HEK293 (cell line): ENCODE measurements around the gene ANAPC16.

ENCODE experiments used
- GLIS2 ChIP-seq: fragments of 450-650 bp; formaldehyde crosslinking; IDR thresholded peaks from 2 replicates; pipeline ENCODE4 v1.5.1; 2016; ENCODE audit warnings: missing biosample characterization, missing genetic modification characterization
- PBX3 ChIP-seq: sonication (generic); formaldehyde crosslinking; IDR thresholded peaks from 2 replicates; pipeline ENCODE4 v1.8.1; 2022; ENCODE audit warnings: mild to moderate bottlenecking, moderate library complexity, missing genetic modification reagents
- SCRT2 ChIP-seq: fragments of 450-650 bp; formaldehyde crosslinking; IDR thresholded peaks from 2 replicates; pipeline ENCODE4 v1.5.1; 2016; ENCODE audit warnings: missing biosample characterization, missing genetic modification characterization
- ZEB2 ChIP-seq: fragments of 450-650 bp; formaldehyde crosslinking; IDR thresholded peaks from 2 replicates; pipeline ENCODE4 v1.5.1; 2016; ENCODE audit warnings: missing biosample characterization, missing genetic modification characterization
- ZNF114 ChIP-seq: fragments of 450-650 bp; formaldehyde crosslinking; IDR thresholded peaks from 2 replicates; pipeline ENCODE4 v1.5.0; 2017; ENCODE audit warnings: missing biosample characterization, missing genetic modification characterization
- ZNF138 ChIP-seq: fragments of 450-650 bp; formaldehyde crosslinking; IDR thresholded peaks from 2 replicates; pipeline ENCODE4 v1.5.1; 2016; ENCODE audit warnings: missing biosample characterization, missing genetic modification characterization, borderline replicate concordance
- ZNF146 ChIP-seq: fragments of 450-650 bp; formaldehyde crosslinking; IDR thresholded peaks from 2 replicates; pipeline ENCODE4 v1.5.1; 2016; ENCODE audit warnings: missing biosample characterization, missing genetic modification characterization
- ZNF155 ChIP-seq: fragments of 450-650 bp; formaldehyde crosslinking; IDR thresholded peaks from 2 replicates; pipeline ENCODE4 v1.5.1; 2016; ENCODE audit warnings: missing biosample characterization, missing genetic modification characterization
- ZNF184 ChIP-seq: fragments of 450-650 bp; IDR thresholded peaks from 2 replicates; pipeline ENCODE4 v1.5.1; 2018; ENCODE audit warnings: missing biosample characterization, mild to moderate bottlenecking, missing genetic modification characterization
- ZNF202 ChIP-seq: fragments of 450-650 bp; formaldehyde crosslinking; IDR thresholded peaks from 2 replicates; pipeline ENCODE4 v1.5.1; 2016; ENCODE audit warnings: missing biosample characterization, missing genetic modification characterization, borderline replicate concordance
- ZNF214 ChIP-seq: fragments of 450-650 bp; formaldehyde crosslinking; IDR thresholded peaks from 2 replicates; pipeline ENCODE4 v1.5.1; 2017; ENCODE audit warnings: missing biosample characterization, mild to moderate bottlenecking, missing genetic modification characterization, borderline replicate concordance
- ZNF239 ChIP-seq: fragments of 450-650 bp; formaldehyde crosslinking; IDR thresholded peaks from 2 replicates; pipeline ENCODE4 v1.5.1; 2016; ENCODE audit warnings: missing biosample characterization, missing genetic modification characterization
- ZNF280C ChIP-seq: fragments of 450-650 bp; formaldehyde crosslinking; IDR thresholded peaks from 2 replicates; pipeline ENCODE4 v1.5.1; 2016; ENCODE audit warnings: missing biosample characterization, missing genetic modification characterization
- ZNF292 ChIP-seq: fragments of 450-650 bp; formaldehyde crosslinking; IDR thresholded peaks from 2 replicates; pipeline ENCODE4 v1.5.1; 2016; ENCODE audit warnings: low read depth, missing biosample characterization, missing genetic modification characterization, borderline replicate concordance
- ZNF335 ChIP-seq: fragments of 450-650 bp; formaldehyde crosslinking; conservative IDR thresholded peaks from 2 replicates; pipeline ENCODE4 v1.5.1; 2016; ENCODE audit warnings: missing biosample characterization, missing genetic modification characterization
- ZNF37A ChIP-seq: fragments of 450-650 bp; IDR thresholded peaks from 2 replicates; pipeline ENCODE4 v1.5.1; 2018; ENCODE audit warnings: missing biosample characterization, missing genetic modification characterization
- ZNF394 ChIP-seq: fragments of 450-650 bp; formaldehyde crosslinking; IDR thresholded peaks from 2 replicates; pipeline ENCODE4 v1.5.1; 2016; ENCODE audit warnings: missing biosample characterization, missing genetic modification characterization, mild to moderate bottlenecking, moderate library complexity, borderline replicate concordance
- ZNF416 ChIP-seq: fragments of 450-650 bp; formaldehyde crosslinking; IDR thresholded peaks from 2 replicates; pipeline ENCODE4 v1.5.1; 2016; ENCODE audit warnings: missing biosample characterization, missing genetic modification characterization
- ZNF548 ChIP-seq: fragments of 450-650 bp; formaldehyde crosslinking; IDR thresholded peaks from 2 replicates; pipeline ENCODE4 v1.5.1; 2016; ENCODE audit warnings: missing biosample characterization, missing genetic modification characterization
- ZNF624 ChIP-seq: fragments of 450-650 bp; formaldehyde crosslinking; IDR thresholded peaks from 2 replicates; pipeline ENCODE4 v1.5.1; 2017; ENCODE audit warnings: missing biosample characterization, missing genetic modification characterization
- ZNF654 ChIP-seq: fragments of 450-650 bp; formaldehyde crosslinking; IDR thresholded peaks from 2 replicates; pipeline ENCODE4 v1.5.1; 2016; ENCODE audit warnings: low read depth, missing biosample characterization, missing genetic modification characterization
- ZNF658 ChIP-seq: fragments of 450-650 bp; formaldehyde crosslinking; IDR thresholded peaks from 2 replicates; pipeline ENCODE4; 2016; ENCODE audit warnings: missing biosample characterization, missing genetic modification characterization
- ZNF670 ChIP-seq: fragments of 450-650 bp; formaldehyde crosslinking; IDR thresholded peaks from 2 replicates; pipeline ENCODE4 v1.5.1; 2016; ENCODE audit warnings: missing biosample characterization, missing genetic modification characterization, low read depth
- ZNF768 ChIP-seq: fragments of 450-650 bp; formaldehyde crosslinking; IDR thresholded peaks from 2 replicates; pipeline ENCODE4 v1.5.1; 2018; ENCODE audit warnings: missing biosample characterization, mild to moderate bottlenecking, missing genetic modification characterization
- ZNF843 ChIP-seq: fragments of 450-650 bp; formaldehyde crosslinking; IDR thresholded peaks from 2 replicates; pipeline ENCODE4 v1.5.1; 2016; ENCODE audit warnings: missing biosample characterization, missing genetic modification characterization
- ZSCAN23 ChIP-seq: fragments of 450-650 bp; formaldehyde crosslinking; IDR thresholded peaks from 2 replicates; pipeline ENCODE4 v1.5.1; 2016; ENCODE audit warnings: missing biosample characterization, missing genetic modification characterization
- TF ChIP-seq, protein P1 (sequence below): fragments of 450-650 bp; formaldehyde crosslinking; IDR thresholded peaks from 2 replicates; pipeline ENCODE4 v1.5.1; 2017; ENCODE audit warnings: missing biosample characterization, missing genetic modification characterization
- TF ChIP-seq, protein P2 (sequence below): fragments of 450-650 bp; formaldehyde crosslinking; IDR thresholded peaks from 2 replicates; pipeline ENCODE4 v1.5.1; 2016; ENCODE audit warnings: missing biosample characterization, missing genetic modification characterization
- TF ChIP-seq, protein P3 (sequence below): fragments of 450-650 bp; formaldehyde crosslinking; IDR thresholded peaks from 2 replicates; pipeline ENCODE4 v1.5.1; 2016; ENCODE audit warnings: missing biosample characterization, missing genetic modification characterization

The ANAPC16 gene

DNA sequence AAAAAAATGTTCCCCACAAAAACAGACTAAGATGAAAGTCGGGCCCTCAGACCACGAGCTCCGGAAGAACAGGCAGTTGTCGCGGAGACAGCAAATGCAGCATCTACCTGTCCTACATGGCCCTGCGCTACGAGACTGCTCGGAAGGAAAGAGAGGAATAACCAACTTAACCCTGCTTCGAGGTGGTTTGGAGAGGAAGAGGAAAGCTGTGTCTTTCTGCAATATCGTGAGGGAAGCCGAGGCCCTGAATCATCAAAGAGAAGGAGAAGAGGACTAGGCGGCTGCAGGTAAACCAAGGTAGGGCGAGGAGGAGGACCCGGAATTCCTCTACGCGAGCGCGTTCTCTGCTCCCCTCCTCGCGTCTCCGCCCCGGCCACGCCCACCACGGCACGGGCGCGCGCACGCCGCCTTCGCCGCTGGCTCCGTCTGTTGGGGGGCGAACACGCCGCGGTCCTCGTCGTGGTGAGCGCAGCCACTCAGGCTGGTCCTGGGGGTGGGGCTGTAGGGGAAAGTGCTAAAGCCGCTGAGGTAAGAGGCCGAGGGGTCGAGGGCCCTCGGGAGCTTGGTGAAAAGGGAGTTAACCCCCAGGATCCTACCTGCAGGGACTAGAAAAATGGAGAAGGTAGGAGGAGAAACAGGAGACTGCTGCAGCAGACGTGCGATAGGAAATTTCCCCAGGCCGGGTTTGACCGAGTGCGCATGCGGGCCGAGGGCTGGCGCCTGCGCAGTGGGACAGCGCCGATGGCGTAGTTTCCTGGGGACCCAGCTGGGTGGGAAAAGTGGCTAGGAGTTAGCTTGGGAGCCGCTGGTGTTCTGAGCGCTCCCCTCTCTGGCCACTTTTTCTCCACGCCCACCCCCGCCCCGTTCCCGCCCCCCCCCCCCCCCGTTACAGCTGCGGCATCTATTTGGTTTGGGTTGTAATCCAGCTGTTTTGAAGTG lies at the start of gene ANAPC16, which contains the start of gene ASCC1 (continued):
- TF ChIP-seq ZNF416 (no peak), ZNF239 (tag by site-specific recombination) (no peak), ZNF138 (tag by site-specific recombination) (no peak), ZNF843 (peak; percentile 74), ZNF146 (tag by site-specific recombination) (no peak), ZNF184 (tag by site-specific recombination) (no peak), ZNF114 (no peak), ZNF155 (tag by site-specific recombination) (no peak), ZNF335 (tag by site-specific recombination) (peak; percentile 94), ZNF292 (no peak), ZNF670 (tag by site-specific recombination) (no peak), PBX3 (CRISPR knock-in tag) (peak; percentile 87), ZNF624 (tag by site-specific recombination) (no peak), ZNF394 (peak; percentile 62; the same call in 1 of the 2 replicates), ZSCAN23 (tag by site-specific recombination) (no peak), ZNF37A (tag by site-specific recombination) (no peak), ZNF202 (no peak), ZNF548 (no peak), ZNF214 (no peak), ZNF768 (tag by site-specific recombination) (no peak), SCRT2 (tag by site-specific recombination) (0 out of 2 replicates have a peak, but pooled peaks have one; percentile 24), ZEB2 (peak; percentile 98), ZNF658 (tag by site-specific recombination) (no peak), ZNF654 (tag by site-specific recombination) (no peak), GLIS2 (peak; percentile 94), ZNF280C (tag by site-specific recombination) (no peak)
- TF ChIP-seq, protein P1, sequence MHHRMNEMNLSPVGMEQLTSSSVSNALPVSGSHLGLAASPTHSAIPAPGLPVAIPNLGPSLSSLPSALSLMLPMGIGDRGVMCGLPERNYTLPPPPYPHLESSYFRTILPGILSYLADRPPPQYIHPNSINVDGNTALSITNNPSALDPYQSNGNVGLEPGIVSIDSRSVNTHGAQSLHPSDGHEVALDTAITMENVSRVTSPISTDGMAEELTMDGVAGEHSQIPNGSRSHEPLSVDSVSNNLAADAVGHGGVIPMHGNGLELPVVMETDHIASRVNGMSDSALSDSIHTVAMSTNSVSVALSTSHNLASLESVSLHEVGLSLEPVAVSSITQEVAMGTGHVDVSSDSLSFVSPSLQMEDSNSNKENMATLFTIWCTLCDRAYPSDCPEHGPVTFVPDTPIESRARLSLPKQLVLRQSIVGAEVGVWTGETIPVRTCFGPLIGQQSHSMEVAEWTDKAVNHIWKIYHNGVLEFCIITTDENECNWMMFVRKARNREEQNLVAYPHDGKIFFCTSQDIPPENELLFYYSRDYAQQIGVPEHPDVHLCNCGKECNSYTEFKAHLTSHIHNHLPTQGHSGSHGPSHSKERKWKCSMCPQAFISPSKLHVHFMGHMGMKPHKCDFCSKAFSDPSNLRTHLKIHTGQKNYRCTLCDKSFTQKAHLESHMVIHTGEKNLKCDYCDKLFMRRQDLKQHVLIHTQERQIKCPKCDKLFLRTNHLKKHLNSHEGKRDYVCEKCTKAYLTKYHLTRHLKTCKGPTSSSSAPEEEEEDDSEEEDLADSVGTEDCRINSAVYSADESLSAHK, result peak; percentile 55; the same call in 1 of the 2 replicates
- TF ChIP-seq, protein P2, sequence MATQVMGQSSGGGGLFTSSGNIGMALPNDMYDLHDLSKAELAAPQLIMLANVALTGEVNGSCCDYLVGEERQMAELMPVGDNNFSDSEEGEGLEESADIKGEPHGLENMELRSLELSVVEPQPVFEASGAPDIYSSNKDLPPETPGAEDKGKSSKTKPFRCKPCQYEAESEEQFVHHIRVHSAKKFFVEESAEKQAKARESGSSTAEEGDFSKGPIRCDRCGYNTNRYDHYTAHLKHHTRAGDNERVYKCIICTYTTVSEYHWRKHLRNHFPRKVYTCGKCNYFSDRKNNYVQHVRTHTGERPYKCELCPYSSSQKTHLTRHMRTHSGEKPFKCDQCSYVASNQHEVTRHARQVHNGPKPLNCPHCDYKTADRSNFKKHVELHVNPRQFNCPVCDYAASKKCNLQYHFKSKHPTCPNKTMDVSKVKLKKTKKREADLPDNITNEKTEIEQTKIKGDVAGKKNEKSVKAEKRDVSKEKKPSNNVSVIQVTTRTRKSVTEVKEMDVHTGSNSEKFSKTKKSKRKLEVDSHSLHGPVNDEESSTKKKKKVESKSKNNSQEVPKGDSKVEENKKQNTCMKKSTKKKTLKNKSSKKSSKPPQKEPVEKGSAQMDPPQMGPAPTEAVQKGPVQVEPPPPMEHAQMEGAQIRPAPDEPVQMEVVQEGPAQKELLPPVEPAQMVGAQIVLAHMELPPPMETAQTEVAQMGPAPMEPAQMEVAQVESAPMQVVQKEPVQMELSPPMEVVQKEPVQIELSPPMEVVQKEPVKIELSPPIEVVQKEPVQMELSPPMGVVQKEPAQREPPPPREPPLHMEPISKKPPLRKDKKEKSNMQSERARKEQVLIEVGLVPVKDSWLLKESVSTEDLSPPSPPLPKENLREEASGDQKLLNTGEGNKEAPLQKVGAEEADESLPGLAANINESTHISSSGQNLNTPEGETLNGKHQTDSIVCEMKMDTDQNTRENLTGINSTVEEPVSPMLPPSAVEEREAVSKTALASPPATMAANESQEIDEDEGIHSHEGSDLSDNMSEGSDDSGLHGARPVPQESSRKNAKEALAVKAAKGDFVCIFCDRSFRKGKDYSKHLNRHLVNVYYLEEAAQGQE (tag by site-specific recombination), result no peak
- TF ChIP-seq, protein P3, sequence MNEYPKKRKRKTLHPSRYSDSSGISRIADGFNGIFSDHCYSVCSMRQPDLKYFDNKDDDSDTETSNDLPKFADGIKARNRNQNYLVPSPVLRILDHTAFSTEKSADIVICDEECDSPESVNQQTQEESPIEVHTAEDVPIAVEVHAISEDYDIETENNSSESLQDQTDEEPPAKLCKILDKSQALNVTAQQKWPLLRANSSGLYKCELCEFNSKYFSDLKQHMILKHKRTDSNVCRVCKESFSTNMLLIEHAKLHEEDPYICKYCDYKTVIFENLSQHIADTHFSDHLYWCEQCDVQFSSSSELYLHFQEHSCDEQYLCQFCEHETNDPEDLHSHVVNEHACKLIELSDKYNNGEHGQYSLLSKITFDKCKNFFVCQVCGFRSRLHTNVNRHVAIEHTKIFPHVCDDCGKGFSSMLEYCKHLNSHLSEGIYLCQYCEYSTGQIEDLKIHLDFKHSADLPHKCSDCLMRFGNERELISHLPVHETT (tag by site-specific recombination), result no peak
